Posterior vena cava (tissue), 2 donors: ENCODE data around the gene STAB2. TPM values are rescaled to one million over a fixed set of nuclear protein-coding genes. Genes with fewer than 3 reads are reported as not detected.

Source experiments
- DNase-seq: peaks from one replicate; pipeline ENCODE4 v3.0.0-alpha.2; 2020; ENCODE audit warnings: low spot score
- intact Hi-C, 2 donors: fragments of 100-400 bp; cut with DNase I; formaldehyde crosslinking; loops; one replicate each; pipeline versions ENCODE4 v1.14.1 to v1.14.2; 2022 to 2023
- total RNA-seq, 2 donors: library from RNA; stranded (reverse); fragmentation: NEBNext Ultra II Directional; extraction: Animal tissue kit (Norgen Biotek cat#: 25700); gene quantifications; one replicate each; pipeline ENCODE4 v1.2.1, GENCODE V29; 2021
- donor health status: DM: yes; HTN: yes; CAD: no.
- donor health status: DM: yes; HTN: yes; CAD: no.

Gene STAB2
- total RNA-seq, 2 donors from 2014 or later: 0.46 to 1.2 TPM

DNA sequence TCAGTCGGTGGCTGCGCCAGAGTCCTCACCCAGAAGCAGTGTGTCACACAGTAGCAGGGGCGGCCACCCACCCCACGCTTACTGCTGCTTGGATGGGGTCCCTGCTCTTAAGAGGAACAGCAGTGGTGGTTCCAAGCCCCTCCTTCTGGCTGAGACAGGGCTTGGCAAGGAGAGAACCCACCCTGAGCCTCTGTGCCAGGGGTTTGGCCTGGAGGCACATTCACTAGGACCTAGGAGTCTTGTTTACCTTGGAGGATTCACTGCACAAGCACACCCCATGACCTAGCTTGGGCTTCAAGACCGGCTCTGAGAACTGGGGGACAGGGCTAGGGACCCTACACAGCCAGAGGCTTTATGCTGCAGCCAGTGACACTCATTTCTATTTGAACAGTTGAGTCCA, 175.4 kb downstream of the STAB2 start:
- intact Hi-C loops: no loop called here
- DNase-seq: no peak

DNA sequence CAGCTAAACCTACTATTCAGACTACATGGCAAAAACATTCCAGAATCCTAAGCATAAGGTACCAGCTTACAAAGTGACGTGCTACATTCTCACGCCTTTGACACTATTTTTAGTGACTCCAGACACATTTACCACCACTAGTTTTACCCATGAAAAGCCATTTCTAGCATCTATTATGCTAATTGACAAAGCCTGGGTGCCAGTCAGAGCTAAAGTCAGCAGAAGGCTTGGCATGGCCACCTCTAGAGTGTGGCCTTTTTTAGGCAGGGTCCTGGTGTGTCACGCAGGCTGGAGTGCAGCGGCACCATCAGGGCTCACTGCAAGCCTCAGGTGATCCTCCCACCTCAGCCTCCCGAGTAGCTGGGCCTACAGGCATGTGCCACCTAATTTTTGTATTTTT, 178.2 kb downstream of the STAB2 start:
- intact Hi-C loops: no loop called here
- DNase-seq: no peak

DNA sequence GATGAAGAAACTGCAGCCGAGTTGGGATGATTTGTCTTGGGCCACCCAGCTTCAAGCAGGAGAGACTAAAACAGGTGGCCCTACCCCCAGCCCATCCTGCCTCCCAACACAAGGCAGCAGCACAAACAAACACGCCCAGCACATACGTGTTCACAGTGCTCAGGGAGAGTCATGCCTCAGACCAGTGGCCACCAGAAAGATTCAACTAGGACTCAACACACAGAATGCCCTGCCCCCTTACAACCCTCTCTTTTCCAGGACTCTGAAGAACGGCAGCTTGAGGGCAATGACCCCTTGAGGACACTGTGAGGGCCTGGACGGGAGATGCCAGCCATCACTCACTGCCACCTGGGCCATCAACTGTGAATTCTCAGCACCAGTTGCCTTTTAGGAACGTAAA, 179.0 kb downstream of the STAB2 start:
- intact Hi-C loops: no loop called here
- no peak for DNase-seq

DNA sequence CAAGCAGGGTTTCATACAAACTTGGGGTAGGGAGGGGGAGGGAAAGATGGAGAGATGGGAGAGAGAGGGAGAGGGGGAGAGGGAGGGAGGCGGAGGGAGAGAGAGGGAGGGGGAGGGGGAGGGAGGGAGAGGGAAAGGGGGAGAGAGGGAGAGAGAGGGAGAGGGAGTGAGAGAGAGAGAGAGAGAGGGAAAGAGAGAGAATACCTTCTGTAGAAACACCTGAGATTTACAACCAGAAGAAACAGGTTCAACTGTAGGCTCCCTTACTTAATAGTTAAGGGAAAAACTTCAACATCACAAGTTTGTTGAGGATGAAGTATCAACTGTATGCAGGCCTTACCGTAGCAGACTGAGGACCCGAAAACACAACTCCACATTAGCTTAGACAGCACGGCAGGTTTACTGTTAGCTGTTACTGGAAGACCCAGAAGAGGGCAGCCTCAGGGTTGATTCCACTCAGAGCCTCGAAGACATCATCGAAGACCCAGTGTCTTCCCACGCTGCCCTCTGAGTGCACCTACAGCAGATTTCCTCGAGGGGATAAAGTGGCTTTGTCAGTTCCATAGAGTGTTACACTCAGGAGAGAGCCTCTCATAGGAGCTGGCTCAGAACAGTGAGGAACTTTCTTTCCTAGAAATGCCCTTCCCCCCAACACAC, 181.5 kb downstream of the STAB2 start:
- intact Hi-C loops: no loop called here
- no peak for DNase-seq

DNA sequence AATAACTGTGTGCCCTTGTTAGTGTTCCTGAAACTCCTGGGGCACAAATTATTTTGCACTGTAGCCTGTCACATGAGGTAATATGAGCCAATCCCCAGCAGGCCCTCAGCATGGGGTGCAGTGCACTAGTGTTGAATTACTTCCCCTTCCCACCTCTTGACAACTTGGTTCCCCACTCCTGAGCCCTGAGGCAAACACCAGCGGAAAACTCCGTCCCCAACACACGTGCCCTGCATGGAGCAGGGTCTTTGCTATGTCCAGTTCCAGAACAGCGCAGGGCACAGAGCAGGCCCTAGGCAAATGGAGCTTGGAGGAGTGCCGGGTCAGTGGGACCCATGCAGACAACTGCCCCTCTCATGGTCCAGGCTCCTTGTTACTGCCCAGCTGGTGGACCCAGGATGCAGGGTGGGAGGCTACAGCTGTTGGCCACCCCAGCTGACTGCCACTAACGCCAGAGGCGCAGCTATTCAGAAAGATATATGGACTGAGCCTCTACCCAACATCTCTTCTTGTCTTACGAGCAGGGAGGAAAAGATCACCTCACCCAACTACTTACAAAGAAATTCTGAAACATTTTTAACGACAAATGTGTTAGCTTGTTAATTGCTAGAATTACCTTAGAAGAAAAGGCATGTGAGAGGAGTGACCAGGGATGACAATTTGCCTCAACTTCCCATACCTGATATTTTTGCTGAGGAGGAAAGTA, 182.3 kb downstream of the STAB2 start:
- intact Hi-C loops: no loop called here
- DNase-seq: no peak

DNA sequence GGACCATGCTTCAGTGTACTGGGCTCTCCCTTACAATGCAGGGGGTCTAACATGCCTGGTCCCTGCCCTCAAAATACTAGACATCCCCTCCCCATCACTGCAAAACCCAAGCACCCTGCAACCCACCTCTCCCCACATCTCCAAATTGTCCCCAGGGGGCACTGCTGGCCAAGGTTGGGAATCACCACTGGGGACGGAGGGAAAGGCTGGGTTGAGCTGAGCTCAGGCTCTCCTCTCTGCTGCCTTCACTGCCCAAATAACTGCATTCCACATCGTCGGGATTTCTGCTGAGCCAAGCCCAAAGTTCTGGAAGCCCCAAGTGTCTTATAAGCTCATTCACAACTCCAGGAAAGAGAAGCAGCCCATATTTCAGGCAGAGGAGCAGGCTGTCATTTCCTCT, 184.4 kb downstream of the STAB2 start:
- intact Hi-C loops: loop anchor here (5.0 to 10.0 kb wide), 2 partner anchors 93 to 101 kb away; no protein-coding TSS in a partner anchor
- no peak for DNase-seq

DNA sequence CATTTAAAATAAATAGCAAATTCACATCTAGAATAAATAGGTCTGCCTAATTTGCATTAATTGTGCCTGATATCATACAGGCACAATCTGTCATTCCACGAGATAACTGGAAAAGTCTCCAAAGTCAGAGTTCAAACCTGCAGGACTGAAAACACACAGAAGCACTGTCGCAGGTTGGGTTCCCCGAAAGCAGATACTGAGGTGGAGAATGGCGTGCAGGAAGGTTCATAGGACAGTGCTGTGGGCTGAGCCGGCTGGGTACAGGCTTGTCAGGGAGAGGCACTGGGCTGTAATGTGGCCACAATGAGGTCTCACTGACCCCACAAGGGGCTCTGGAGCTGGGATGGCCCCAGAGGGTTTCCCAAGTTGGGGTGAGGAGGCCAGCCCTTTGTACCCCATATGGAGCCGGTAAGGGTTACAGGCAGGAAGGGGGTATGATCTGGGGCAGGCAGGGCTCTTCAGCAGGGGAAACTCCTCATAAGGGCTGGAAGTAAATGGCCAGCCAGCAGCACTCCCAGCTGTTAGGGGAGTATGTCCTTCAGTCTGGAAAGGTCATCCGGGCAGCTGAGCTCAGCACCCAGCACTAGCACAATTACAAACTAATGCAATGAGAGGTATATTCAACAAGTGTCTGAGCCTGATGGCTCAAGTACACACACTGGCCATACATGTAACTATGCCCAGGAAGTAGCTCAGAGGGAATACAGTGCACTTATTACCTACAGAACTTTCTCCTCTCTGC, 185.5 kb downstream of the STAB2 start:
- intact Hi-C loops: loop anchor here (5.0 to 10.0 kb wide), 2 partner anchors 92 to 100 kb away; no protein-coding TSS in a partner anchor
- DNase-seq: no peak

DNA sequence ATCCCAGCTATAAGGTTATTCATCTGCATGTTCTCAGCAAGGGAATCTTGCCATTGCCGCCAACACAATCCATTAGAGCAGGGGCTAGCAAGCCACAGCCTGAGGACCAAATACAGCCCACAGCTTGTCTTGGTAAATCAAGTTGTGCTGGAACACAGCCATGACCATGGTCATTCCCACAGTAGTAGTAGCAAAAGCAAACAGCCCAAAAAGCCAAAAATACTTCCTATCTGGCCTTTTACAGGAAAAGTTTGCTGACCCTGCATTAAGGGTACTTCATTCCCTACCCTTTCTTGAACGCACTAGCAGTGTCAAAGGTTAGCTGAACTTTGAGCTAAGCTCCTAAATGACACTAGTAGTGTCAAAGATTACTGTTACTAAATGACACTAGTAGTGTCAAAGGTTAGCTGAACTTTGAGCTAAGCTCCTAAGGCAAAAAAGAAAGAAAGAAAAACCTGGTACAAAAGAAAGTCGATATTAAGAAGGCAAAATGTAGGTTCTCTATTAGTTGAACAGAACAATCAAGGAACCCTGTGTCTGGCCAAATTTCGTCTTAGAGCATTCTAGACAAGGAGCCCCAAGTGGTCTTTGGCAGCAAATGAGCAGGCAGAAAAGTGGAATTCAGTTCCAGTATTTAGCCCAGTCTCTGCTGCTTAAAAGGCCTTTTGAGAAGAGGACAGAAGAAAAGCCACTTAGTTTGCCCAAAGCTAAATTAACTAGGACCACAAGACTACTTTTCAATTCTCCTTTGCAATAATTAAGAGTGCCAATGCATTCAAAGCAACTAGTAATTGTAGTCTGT, 186.2 kb downstream of the STAB2 start:
- DNase-seq: no peak
- intact Hi-C loops: loop anchor here (5.0 to 10.0 kb wide), 2 partner anchors 91 to 99 kb away; no protein-coding TSS in a partner anchor

DNA sequence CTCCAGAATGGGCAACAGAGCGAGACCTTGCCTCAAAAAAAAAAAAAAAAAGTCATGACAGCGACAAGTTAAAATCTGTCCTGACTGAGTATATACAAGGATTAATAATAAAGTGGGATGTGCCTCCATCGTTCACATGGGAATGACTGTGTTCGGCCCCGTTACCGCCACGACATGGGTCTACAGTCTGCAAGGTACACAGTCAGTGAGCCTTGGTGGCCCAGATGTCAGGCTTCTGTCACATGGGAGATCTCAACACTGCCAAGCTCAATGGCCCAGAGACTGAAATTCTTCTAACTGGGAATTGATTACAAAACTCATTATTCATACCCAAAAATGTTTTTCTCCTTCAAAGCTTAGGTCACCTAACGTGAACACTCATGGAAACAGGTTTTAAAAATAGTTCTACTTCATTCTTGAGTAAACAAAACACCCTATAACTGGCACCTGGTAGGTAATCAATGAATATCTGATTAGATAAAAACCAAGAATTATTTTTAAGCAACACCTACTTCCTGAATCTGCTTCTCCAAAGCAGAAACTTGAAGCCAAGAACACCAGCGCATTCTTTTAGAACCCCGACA, 188.0 kb downstream of the STAB2 start:
- intact Hi-C loops: loop anchor here (5.0 to 10.0 kb wide), 2 partner anchors 90 to 97 kb away; no protein-coding TSS in a partner anchor
- DNase-seq: no peak

DNA sequence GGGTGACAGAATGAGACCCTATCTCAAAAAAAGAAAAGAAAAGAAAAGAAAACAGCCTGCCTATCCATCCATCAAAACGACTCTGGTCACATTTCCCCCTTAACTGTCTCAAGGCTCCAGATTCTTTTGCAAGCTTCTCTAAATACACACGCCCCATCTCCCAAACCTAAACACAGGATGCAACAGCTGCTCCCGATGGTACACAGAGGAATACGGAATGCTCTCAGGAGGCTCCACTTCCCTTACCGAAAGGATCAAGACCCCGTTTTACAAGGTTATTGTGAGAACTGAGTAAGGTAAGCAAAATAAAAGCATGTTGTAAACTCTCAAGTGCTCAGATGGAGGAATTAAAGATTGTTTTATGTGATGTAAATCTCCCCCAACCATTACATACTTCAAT, 191.7 kb downstream of the STAB2 start:
- intact Hi-C loops: loop anchor here in 1 of 2 donors (10.0 kb wide), 1 partner anchor 86 kb away; no protein-coding TSS in a partner anchor

DNA sequence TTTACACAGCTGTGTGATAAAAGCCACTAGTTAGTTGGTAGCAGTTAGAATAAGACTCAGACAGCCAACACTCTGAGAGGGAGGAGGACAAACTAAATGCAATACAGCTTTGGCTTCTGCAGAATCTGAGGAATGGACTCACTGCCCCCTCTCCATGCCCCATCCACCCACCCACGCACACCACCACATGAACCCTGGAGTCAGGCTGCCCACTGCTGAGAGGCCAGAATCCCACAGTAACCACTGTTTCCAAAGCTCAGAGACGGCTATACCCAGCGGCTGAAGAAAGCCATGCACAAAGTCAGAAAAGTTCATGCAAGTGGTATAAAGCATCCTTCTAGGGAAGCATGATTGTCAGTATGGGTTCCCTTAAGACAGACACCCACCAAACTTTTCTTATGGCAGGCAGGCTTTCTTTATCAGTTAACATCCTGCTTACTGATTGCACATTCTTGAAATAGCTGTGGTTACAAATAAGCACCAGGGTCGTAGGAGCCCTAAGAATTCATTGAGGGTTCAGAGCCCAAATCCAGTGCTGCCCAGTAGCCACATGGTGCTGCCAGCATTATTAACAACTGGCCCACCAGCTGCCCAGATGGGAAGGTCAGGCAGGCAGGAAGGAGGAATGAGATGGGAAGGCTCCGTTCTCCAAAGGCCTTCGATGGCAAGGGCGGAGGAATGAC, 192.5 kb downstream of the STAB2 start:
- no peak for DNase-seq
- intact Hi-C loops: loop anchor here in 1 of 2 donors (10.0 kb wide), 1 partner anchor 85 kb away; no protein-coding TSS in a partner anchor

More for the DNA sequence above, 191.7 kb downstream of the STAB2 start:
- no peak for DNase-seq

DNA sequence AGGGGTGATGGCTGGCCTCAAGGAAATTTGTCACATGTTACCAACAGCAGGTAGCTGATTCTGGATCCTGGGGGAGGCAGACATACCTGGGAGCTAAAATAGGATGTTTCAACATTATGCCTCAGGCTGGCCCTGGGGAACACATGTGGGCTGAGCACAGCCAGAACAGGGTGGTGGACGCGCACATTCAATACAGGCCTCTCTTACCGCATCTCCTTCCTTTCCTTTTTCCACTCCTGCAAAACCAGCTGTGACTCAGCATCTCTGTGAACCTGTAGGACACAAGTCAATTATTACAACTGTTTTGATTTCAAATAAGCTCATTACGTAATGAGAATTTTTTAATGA, 193.0 kb downstream of the STAB2 start:
- DNase-seq: no peak
- intact Hi-C loops: no loop called here

DNA sequence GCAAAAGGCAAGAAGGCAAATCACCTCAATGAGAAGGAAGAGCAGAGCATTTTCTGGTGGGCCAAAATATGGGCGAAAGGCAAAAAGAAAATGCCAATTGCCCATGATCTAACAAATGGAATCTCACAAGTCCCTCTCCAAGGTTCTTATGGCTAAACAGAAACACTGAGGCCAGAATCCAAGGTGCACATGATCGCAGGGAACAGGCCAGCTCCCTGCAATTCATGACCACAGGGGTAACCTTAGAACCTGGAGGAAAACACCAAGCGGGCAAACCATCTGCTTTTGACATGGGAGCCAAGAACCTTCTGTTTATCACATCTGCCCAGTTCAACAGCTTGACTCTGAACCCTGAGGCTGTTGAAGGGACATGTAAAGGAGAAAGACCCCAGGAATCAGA, 193.9 kb downstream of the STAB2 start:
- intact Hi-C loops: no loop called here
- DNase-seq: no peak

DNA sequence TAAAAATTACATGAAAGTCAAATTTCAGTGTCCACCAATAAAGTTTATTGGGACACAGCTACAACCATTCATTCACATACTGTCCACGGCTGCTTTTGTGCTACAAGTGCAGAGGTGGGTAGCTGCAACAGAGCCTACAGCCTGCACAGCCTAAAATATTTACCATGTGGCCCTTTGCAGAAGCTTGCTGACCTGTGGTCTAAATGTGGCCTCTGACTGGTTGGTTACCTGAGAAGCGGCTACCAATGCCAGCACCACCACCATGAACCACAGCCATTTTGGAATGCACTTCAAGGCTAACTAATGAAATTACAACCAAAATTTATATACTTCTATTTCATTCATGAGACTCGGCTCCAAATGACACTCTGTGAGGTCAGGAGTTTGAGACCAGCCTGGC, 195.3 kb downstream of the STAB2 start:
- no peak for DNase-seq
- intact Hi-C loops: no loop called here

DNA sequence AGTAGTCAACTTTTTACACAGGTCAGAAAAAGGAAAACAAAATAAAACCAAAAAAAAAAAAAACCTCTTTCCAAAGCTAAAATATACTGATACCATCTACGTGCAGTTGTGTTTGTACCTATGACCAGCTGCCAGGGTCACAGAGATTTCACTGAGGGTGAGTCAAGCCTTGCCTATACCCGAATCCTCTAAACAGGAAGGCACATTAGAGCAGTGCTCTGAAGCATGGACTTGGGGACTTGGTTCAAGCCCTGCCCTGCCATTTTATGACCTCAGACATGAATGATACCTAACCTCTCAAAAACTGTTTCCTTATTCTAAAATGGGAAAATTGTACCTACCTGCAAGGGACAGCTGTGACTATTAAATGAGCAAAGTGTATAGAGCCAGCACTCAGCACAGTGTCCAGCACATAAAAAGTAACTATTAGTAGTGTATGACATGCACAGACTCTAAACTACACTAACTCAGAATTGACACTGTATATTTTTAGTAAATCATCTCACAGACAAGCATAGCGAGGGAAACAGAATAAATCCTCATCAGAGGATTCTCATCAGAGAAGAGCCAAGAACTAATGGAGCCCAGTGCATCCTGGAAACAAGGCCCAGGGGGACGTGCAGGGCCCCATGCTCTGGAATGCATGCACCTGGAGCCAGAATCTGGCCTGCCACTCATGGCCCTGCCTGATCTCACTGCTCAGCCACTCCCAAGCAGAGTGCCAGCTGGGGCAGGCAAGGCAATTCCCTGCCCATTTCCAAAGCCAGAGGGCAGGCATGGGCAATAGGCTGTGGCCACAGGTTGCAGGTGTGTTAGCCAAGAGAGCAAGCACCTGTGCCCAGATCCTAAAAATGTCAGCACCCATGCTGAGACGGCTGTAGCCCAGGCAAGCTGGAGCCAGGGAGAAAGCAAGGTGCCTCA, 196.9 kb downstream of the STAB2 start:
- no peak for DNase-seq
- intact Hi-C loops: no loop called here

DNA sequence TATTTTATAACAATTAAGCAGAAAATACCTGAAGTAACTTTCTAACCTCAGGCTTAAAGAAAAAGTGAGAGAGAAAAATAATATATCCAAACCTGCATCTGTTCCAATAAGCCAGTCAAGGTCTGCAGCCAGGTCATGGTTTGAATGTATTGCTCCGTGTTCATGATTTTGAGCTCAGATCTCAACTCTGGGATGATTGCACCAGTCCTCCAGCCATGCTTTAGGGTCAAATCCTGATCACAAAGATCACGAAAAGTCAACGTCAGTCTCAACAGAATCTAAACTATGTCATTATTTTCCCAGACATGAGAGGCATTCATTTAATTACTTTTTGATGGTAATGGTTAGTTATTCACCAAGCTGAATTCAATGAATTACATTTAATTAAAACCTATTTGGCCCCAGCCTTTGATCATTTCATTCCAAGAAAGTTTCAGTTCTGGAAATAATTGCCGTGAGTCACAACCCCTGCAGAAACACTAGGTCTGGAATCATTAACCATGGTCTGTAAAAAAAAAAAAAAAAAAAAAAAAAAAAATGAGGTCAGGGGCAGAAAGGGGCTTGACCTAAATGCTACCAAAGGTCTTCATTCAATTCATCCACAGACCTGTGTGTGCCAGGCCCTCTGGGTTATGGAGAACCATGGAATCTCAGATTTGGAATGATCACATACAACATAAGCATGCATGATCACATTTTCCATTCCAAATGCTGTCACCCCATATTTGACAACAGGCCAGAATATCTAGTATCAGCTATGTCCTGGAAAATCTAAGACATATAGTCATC, 198.4 kb downstream of the STAB2 start:
- no peak for DNase-seq

DNA sequence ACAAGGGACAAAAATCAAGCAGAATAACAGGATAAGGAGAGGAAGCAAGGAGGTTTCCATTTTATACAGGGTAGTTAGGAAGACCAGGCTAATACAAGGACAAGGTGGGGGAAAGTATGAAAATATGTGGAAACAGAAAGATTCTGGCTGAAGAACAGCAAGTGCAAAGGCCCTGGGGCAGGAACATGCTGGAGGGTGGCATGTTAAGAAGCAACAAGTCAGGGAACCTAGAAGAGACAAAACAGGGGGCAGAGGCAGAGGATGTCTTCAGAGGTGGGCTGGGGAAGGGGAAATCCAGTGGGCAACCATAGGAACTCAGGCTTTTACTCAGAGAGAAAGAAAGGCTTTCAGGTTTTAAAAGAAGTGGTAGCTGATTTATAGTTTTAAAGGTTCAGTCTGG, 199.1 kb downstream of the STAB2 start:
- intact Hi-C loops: no loop called here
- DNase-seq: no peak

More for the DNA sequence above, 198.4 kb downstream of the STAB2 start:
- intact Hi-C loops: no loop called here
